ENCODE measurements around the gene PEAK1.

DNA sequence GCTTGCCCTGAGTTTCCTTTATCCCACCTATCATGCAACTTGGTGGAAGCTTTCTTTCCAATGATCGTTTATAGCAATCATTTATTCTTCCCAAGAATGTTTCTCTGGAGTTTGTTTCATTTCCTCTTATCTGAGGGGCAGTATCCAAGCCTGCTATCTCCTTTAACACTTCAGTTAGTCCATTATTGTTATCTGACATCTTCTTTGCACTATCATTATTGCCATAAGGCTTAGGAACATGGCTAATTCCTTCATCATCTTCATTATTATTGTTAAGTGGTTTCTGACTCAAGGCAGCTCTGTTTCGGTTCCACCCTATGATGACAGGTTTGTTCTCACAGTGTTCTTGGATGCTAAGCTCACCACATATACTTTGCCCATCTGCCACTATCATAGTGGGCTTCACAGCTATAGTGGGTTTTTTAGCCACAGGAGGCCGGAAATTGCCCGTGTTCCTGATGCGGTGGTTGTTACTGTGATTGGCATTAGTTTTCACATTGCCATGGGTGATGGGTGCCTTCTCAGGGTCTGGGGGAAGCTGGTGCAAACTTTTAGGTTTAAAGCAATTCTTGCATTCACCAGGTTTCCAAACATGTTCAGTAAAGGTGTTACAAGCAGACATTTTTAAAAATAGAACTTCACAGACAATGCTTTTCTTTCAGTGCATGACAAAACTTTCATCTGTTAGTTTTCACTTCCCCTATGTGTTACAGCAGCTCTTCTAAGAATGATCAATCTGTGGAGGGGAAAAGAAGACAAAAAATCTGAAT is 238.4 kb downstream of the PEAK1 start:
- no peak for TF ChIP-seq CTCF (IDR thresholded peaks at IDR 0.05)
- TF ChIP-seq POLR2A (IDR thresholded peaks at IDR 0.05) = no peak
